ENCODE measurements around the gene MAGEH1.
A peak's percentile ranks its signal among the peaks of the same experiment; 100 is the strongest.
"Not testable (repeated sequence)": the region's sequence is repeated elsewhere in the genome, so short reads cannot be mapped to it uniquely, and the experiment has no call there.

The MAGEH1 gene

GRCh38 chrX:55451990-55452832, at the start of gene MAGEH1:
Gene MAGEH1 (plus strand): TSS chrX:55452127. CDS start chrX:55452375, 248 bp downstream.
- DNase-seq (ENCODE audit: low read depth in 2 of 3, low spot score in 1 of 3), result peak; percentile 51 to 69 (median 59)

- DNase-seq (ENCODE audit: low read depth in 2 of 3, low spot score in 1 of 3), result not testable (repeated sequence)
These were observed 24.8 kb upstream of the MAGEH1 start for GRCh38 chrX:55427079-55427478.

GRCh38 chrX:55443468-55443867, 8.5 kb upstream of the MAGEH1 start:
- not testable (repeated sequence) for DNase-seq (ENCODE audit: low read depth in 2 of 3, low spot score in 1 of 3)

GRCh38 chrX:55450259-55450658, 1.7 kb upstream of the MAGEH1 start:
- DNase-seq (ENCODE audit: low read depth in 2 of 3, low spot score in 1 of 3), result no peak

- DNase-seq (ENCODE audit: low read depth in 2 of 3, low spot score in 1 of 3), result no peak
These were observed 786 bp upstream of the MAGEH1 start for GRCh38 chrX:55451141-55451540.

- DNase-seq (ENCODE audit: low read depth in 2 of 3, low spot score in 1 of 3), result peak in 1 of 3 donors; percentile 1
These were observed 319 bp upstream of the MAGEH1 start for GRCh38 chrX:55451626-55451989.

- peak in 1 of 3 donors; percentile 0 for DNase-seq (ENCODE audit: low read depth in 2 of 3, low spot score in 1 of 3)
These were observed 852 bp downstream of the MAGEH1 start for GRCh38 chrX:55452833-55453124.

GRCh38 chrX:55455708-55456107, 3.8 kb downstream of the MAGEH1 start:
- not testable (repeated sequence) for DNase-seq (ENCODE audit: low read depth in 2 of 3, low spot score in 1 of 3)

- not testable (repeated sequence) for DNase-seq (ENCODE audit: low read depth in 2 of 3, low spot score in 1 of 3)
These were observed 7.5 kb downstream of the MAGEH1 start for GRCh38 chrX:55459426-55459825.

- DNase-seq (ENCODE audit: low read depth in 2 of 3, low spot score in 1 of 3), result not testable (repeated sequence)
These were observed 8.0 kb downstream of the MAGEH1 start for GRCh38 chrX:55459926-55460325.

GRCh38 chrX:55464050-55464449, 12.1 kb downstream of the MAGEH1 start:
- not testable (repeated sequence) for DNase-seq (ENCODE audit: low read depth in 2 of 3, low spot score in 1 of 3)

- not testable (repeated sequence) for DNase-seq (ENCODE audit: low read depth in 2 of 3, low spot score in 1 of 3)
These were observed 13.2 kb downstream of the MAGEH1 start for GRCh38 chrX:55465108-55465507.

- DNase-seq (ENCODE audit: low read depth in 2 of 3, low spot score in 1 of 3), result not testable (repeated sequence)
These were observed 13.9 kb downstream of the MAGEH1 start for GRCh38 chrX:55465791-55466190.

- DNase-seq (ENCODE audit: low read depth in 2 of 3, low spot score in 1 of 3), result not testable (repeated sequence)
These were observed 28.0 kb downstream of the MAGEH1 start for GRCh38 chrX:55479956-55480355.

GRCh38 chrX:55480390-55481062, 28.6 kb downstream of the MAGEH1 start:
- DNase-seq (ENCODE audit: low read depth in 2 of 3, low spot score in 1 of 3), result no peak

- DNase-seq (ENCODE audit: low read depth in 2 of 3, low spot score in 1 of 3), result no peak
These were observed 33.0 kb downstream of the MAGEH1 start for GRCh38 chrX:55484948-55485347.

- no peak for DNase-seq (ENCODE audit: low read depth in 2 of 3, low spot score in 1 of 3)
These were observed 34.8 kb downstream of the MAGEH1 start for GRCh38 chrX:55486736-55487135.

- no peak for DNase-seq (ENCODE audit: low read depth in 2 of 3, low spot score in 1 of 3)
These were observed 35.2 kb downstream of the MAGEH1 start for GRCh38 chrX:55487143-55487542.

GRCh38 chrX:55488006-55488592, 36.2 kb downstream of the MAGEH1 start:
- no peak for DNase-seq (ENCODE audit: low read depth in 2 of 3, low spot score in 1 of 3)

GRCh38 chrX:55488593-55489313, 36.8 kb downstream of the MAGEH1 start:
- DNase-seq (ENCODE audit: low read depth in 2 of 3, low spot score in 1 of 3), result peak in 2 of 3 donors; percentile 11 to 29

- DNase-seq (ENCODE audit: low read depth in 2 of 3, low spot score in 1 of 3), result no peak
These were observed 37.5 kb downstream of the MAGEH1 start, which contains the start of gene USP51 for GRCh38 chrX:55489314-55490009. Gene USP51 (minus strand): TSS chrX:55489848. CDS start chrX:55488939, 909 bp downstream.
